SIG-M5 treated with dmso at 0.1 percent for 504 hours (cell line): ENCODE measurements around the gene ACAA2.
"Not testable (repeated sequence)": the region's sequence is repeated elsewhere in the genome, so short reads cannot be mapped to it uniquely, and the experiment has no call there.

Experiments
- DNase-seq: peaks from one replicate; lab custom pipeline; 2025; ENCODE audit not compliant: unreplicated experiment; lab: John Stamatoyannopoulos, UW

ACAA2 gene

GRCh38 chr18:49813069-49813318, 339 bp downstream of the ACAA2 start:
- DNase-seq = peak; percentile 43

- peak; percentile 43 for DNase-seq
These were observed 856 bp downstream of the ACAA2 start for GRCh38 chr18:49812286-49813068.

GRCh38 chr18:49811151-49811938, 2.0 kb downstream of the ACAA2 start:
- no peak for DNase-seq

GRCh38 chr18:49808553-49809191, 4.7 kb downstream of the ACAA2 start:
- not testable (repeated sequence) for DNase-seq

GRCh38 chr18:49804096-49804495, 9.2 kb downstream of the ACAA2 start:
- no peak for DNase-seq

GRCh38 chr18:49802623-49803022, 10.7 kb downstream of the ACAA2 start:
- DNase-seq = no peak

GRCh38 chr18:49800491-49800890, 12.8 kb downstream of the ACAA2 start:
- DNase-seq = not testable (repeated sequence)

- DNase-seq = not testable (repeated sequence)
These were observed 13.5 kb downstream of the ACAA2 start for GRCh38 chr18:49799806-49800205.

- DNase-seq = no peak
These were observed 15.3 kb downstream of the ACAA2 start for GRCh38 chr18:49798001-49798400.

GRCh38 chr18:49795612-49796552, 17.5 kb downstream of the ACAA2 start:
- DNase-seq = no peak

GRCh38 chr18:49794743-49795142, 18.6 kb downstream of the ACAA2 start:
- DNase-seq = no peak

- DNase-seq = not testable (repeated sequence)
These were observed 23.7 kb downstream of the ACAA2 start for GRCh38 chr18:49789560-49790134.

GRCh38 chr18:49788327-49788898, 24.9 kb downstream of the ACAA2 start:
- DNase-seq = no peak

GRCh38 chr18:49786019-49786720, 27.2 kb downstream of the ACAA2 start:
- no peak for DNase-seq

- no peak for DNase-seq
These were observed 28.7 kb downstream of the ACAA2 start for GRCh38 chr18:49784427-49785185.

- DNase-seq = not testable (repeated sequence)
These were observed 29.7 kb downstream of the ACAA2 start for GRCh38 chr18:49783631-49784030.

- no peak for DNase-seq
These were observed 34.4 kb downstream of the ACAA2 start for GRCh38 chr18:49778826-49779465.

- no peak for DNase-seq
These were observed 44.1 kb downstream of the ACAA2 start for GRCh38 chr18:49769047-49769728.
